Transverse colon (tissue), 4 donors: ENCODE measurements around the gene ZDHHC14. TPM values are rescaled to one million over a fixed set of nuclear protein-coding genes. Genes with fewer than 3 reads are reported as not detected.

Experiments
- DNase-seq: peaks from one replicate; pipeline ENCODE4 v3.0.0-alpha.2; 2019
- H3K27ac ChIP-seq, 4 donors: fragments of 200-600 bp; sonication (generic); 2 replicates each; pipeline ENCODE4 v1.5.1; 2016 to 2018; ENCODE audit warnings: inconsistent platforms in 4 of 4
- H3K27me3 ChIP-seq: fragments of 200-600 bp; sonication (generic); 2 replicates; pipeline ENCODE4 v1.5.1; 2017; ENCODE audit warnings: inconsistent platforms
- H3K36me3 ChIP-seq, 4 donors: fragments of 200-600 bp; sonication (generic); 2 replicates each; pipeline ENCODE4 v1.5.1; 2017 to 2019; ENCODE audit warnings: inconsistent platforms in 4 of 4
- H3K4me1 ChIP-seq, 4 donors: fragments of 200-600 bp; sonication (generic); 2 replicates each; pipeline ENCODE4 v1.5.1; 2017 to 2020; ENCODE audit warnings: inconsistent platforms in 4 of 4
- H3K4me3 ChIP-seq, 4 donors: fragments of 200-600 bp; sonication (generic); 1 replicate in 1 of 4; 2 replicates in 3 of 4; pipeline versions ENCODE4 v1.5.1 to v1.6.1; 2017 to 2019; ENCODE audit warnings: inconsistent platforms in 4 of 4
- H3K9me3 ChIP-seq, 2 donors: fragments of 200-600 bp; sonication (generic); 2 replicates each; pipeline ENCODE4 v1.5.1; 2017 to 2019; ENCODE audit warnings: inconsistent platforms in 2 of 2
- CTCF ChIP-seq, 5 experiments: fragments of 200-600 bp in 3 of 5; fragments of 450-650 bp in 2 of 5; sonication (generic) in 3 of 5; IDR thresholded peaks; 1 replicate in 2 of 5; 2 replicates in 3 of 5; pipeline ENCODE4 v1.5.1; 2016 to 2017; ENCODE audit warnings: antibody characterized with exemption in 5 of 5, inconsistent platforms in 3 of 5, mild to moderate bottlenecking in 2 of 5, moderate library complexity in 1 of 5
- EP300 ChIP-seq: sonication (generic); formaldehyde crosslinking; IDR thresholded peaks from one replicate; pipeline ENCODE4 v1.6.1; 2017; ENCODE audit warnings: antibody characterized with exemption, low read depth
- POLR2A ChIP-seq: fragments of 450-650 bp; IDR thresholded peaks from one replicate; pipeline ENCODE4 v1.6.1; 2016; ENCODE audit warnings: antibody characterized with exemption, mild to moderate bottlenecking, moderate library complexity
- POLR2AphosphoS5 ChIP-seq, 3 donors: sonication (generic); formaldehyde crosslinking; IDR thresholded peaks; one replicate each; pipeline ENCODE4 v1.6.1; 2016; ENCODE audit warnings: antibody characterized with exemption in 3 of 3
- WGBS, 2 donors: methylation state at CpG; one replicate each; pipeline ENCODE4 v1.1.5; 2018; ENCODE audit warnings: low coverage in 1 of 2; 5-methylcytosine and 5-hydroxymethylcytosine counted together
- in situ Hi-C, 4 donors: fragments of 200-750 bp; cut with MboI; loops; one replicate each; pipeline versions ENCODE4 v1.15.0 to v1.15.1; 2017; ENCODE audit warnings: low sequenced_read_pairs in 3 of 4, low pct_ligation_motif_present in 1 of 4, low pct_unique_long_range_greater_than_20kb in 1 of 4
- intact Hi-C: fragments of 100-400 bp; cut with DNase I; formaldehyde crosslinking; loops from one replicate; pipeline ENCODE4 v1.15.1; 2023; ENCODE audit warnings: low total_unique reads
- total RNA-seq, 4 donors: library from RNA; depleted of rRNA; stranded (reverse); fragments of >200 nt; gene quantifications; one replicate each; pipeline ENCODE4 v1.1.0, GENCODE V29; 2016

Gene ZDHHC14
- total RNA-seq, 4 donors from 2014 or later = 10.2 to 16.5 (median 12.5) TPM

- Histone ChIP-seq H3K36me3 (no peaks in the 10 kb centered on the region), H3K4me3 (no peak overlapping the region), H3K9me3 (no peaks in the 10 kb centered on the region), H3K27ac (peak overlapping the region; percentile 57 to 66 (median 60)), H3K27me3 (no peaks in the 10 kb centered on the region), H3K4me1 (peaks cover 2 to 15% (median 9%) of the 10 kb centered on the region in 4 donors)
- DNase-seq = no peak
- in situ Hi-C loops = loop anchor here in 1 of 4 donors (25.0 kb wide), 1 partner anchor 209 kb away; the partner anchor contains the start of gene ZDHHC14
- TF ChIP-seq POLR2A = no peak
- TF ChIP-seq EP300 = no peak
- no peak for TF ChIP-seq POLR2AphosphoS5 (IDR thresholded peaks at IDR 0.05)
- TF ChIP-seq CTCF (IDR thresholded peaks at IDR 0.05) = no peak
- WGBS, 2 donors = 33 to 83% methylated on average over 1 to 6 of the region's 6 CpGs
- intact Hi-C loops = no loop called here
These were observed 215.5 kb downstream of the ZDHHC14 start for GRCh38 chr6:157596461-157596860.

DNA sequence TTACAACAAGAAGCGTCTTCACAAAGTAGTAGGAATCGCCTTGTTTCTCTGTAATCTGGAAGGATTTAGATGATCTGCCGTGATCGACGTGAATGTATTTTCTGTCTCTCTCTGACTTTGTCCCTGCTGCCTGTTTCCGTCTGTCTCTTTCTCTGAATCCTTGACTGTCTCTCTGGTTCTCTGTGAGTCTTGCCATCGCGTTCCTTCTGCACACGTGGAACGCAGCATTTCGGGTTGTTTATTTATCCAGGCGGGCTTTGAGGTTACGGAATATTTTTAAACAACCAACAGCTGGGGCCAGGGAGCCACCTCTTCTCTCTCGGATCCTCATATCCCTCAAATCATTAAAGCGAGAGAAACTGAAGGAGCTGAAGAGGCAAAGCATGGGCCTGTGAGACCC is 215.9 kb downstream of the ZDHHC14 start:
- WGBS, 2 donors = 72 to 73% methylated on average over 12 to 15 of the region's 15 CpGs
- in situ Hi-C loops = loop anchor here in 1 of 4 donors (25.0 kb wide), 1 partner anchor 210 kb away; the partner anchor contains the start of gene ZDHHC14
- intact Hi-C loops = no loop called here
- Histone ChIP-seq H3K27me3 (no peaks in the 10 kb centered on the region), H3K4me1 (peaks cover 2 to 15% (median 9%) of the 10 kb centered on the region in 4 donors), H3K9me3 (no peaks in the 10 kb centered on the region), H3K27ac (peak overlapping the region; percentile 57 to 66 (median 60)), H3K4me3 (no peak overlapping the region), H3K36me3 (no peaks in the 10 kb centered on the region)
- DNase-seq = no peak
- no peak for TF ChIP-seq EP300
- TF ChIP-seq CTCF (IDR thresholded peaks at IDR 0.05) = no peak
- TF ChIP-seq POLR2A = no peak
- no peak for TF ChIP-seq POLR2AphosphoS5 (IDR thresholded peaks at IDR 0.05)

- Histone ChIP-seq H3K9me3 (no peaks in the 10 kb centered on the region), H3K4me3 (no peak overlapping the region), H3K4me1 (peaks cover 2 to 15% (median 9%) of the 10 kb centered on the region in 4 donors), H3K27ac (peak overlapping the region; percentile 57 to 66 (median 60)), H3K27me3 (no peaks in the 10 kb centered on the region), H3K36me3 (no peaks in the 10 kb centered on the region)
- DNase-seq = peak; percentile 61
- in situ Hi-C loops (loop anchor here in 1 of 4 donors (25.0 kb wide), 1 partner anchor 210 kb away; the partner anchor contains the start of gene ZDHHC14), intact Hi-C loops (no loop called here)
- peak; percentile 35 to 61 (median 51) for TF ChIP-seq CTCF (IDR thresholded peaks at IDR 0.05)
- no peak for TF ChIP-seq POLR2A
- WGBS, 2 donors = 0 to 34% methylated on average over 1 to 9 of the region's 9 CpGs
These were observed 216.7 kb downstream of the ZDHHC14 start for GRCh38 chr6:157597461-157598312.

DNA sequence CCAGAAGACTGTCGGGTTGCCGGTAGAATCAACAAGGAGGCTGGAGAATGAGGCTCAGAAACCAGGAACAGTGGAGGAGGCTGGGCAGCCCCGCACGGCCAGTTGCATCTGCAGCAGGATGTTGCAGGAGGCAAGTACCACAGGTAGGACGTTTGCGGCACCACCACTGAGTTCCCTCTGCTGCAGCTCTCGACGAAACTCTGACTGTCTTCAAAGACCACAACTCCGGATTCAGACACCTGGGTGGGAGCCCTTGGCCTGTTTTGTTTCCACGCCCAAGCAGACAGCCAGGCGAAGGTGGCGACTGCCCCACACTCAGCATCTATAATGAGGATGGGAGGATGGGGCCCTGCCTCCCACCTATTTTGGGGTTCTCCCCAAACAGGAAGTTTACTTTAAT is 218.2 kb downstream of the ZDHHC14 start:
- Histone ChIP-seq H3K27ac (no peak overlapping the region), H3K4me3 (no peak overlapping the region), H3K4me1 (peaks cover 2 to 15% (median 9%) of the 10 kb centered on the region in 4 donors), H3K9me3 (no peaks in the 10 kb centered on the region), H3K27me3 (no peaks in the 10 kb centered on the region), H3K36me3 (no peaks in the 10 kb centered on the region)
- intact Hi-C loops = no loop called here
- peak; percentile 16 for DNase-seq
- in situ Hi-C loops = loop anchor here in 1 of 4 donors (25.0 kb wide), 1 partner anchor 212 kb away; the partner anchor contains the start of gene ZDHHC14
- TF ChIP-seq CTCF (IDR thresholded peaks at IDR 0.05) = no peak
- no peak for TF ChIP-seq POLR2AphosphoS5 (IDR thresholded peaks at IDR 0.05)
- TF ChIP-seq EP300 = no peak
- TF ChIP-seq POLR2A = no peak
- WGBS, 2 donors = 79 to 85% methylated on average over 3 to 11 of the region's 12 CpGs
